CD4-positive, alpha-beta memory T cell (primary cell): Measurements from ENCODE around the gene GRID2. TPM values are rescaled to one million over a fixed set of nuclear protein-coding genes. Genes with fewer than 3 reads are reported as not detected.

Source experiments
- CTCF ChIA-PET: fragments of 350-600 bp; sonication (Branson Sonifier 250); formaldehyde crosslinking; loops from one replicate; lab custom pipeline; 2021; ENCODE audit warnings: inconsistent platforms; ENCODE audit not compliant: partially characterized antibody; lab: Charles Lee
- POLR2A ChIA-PET: fragments of 350-600 bp; sonication (Branson Sonifier 250); formaldehyde crosslinking; loops from one replicate; lab custom pipeline; 2021; ENCODE audit not compliant: partially characterized antibody; lab: Charles Lee
- DNase-seq, 5 donors: peaks; one replicate each; pipeline versions ENCODE4 v3.0.0 to v3.0.0-alpha.2; 2020 to 2022; ENCODE audit warnings: mixed read lengths in 1 of 5
- H3K27ac ChIP-seq: one replicate; pipeline ENCODE4 v1.7.0; 2013; ENCODE audit warnings: low read depth, low read length
- H3K27me3 ChIP-seq: 2 replicates; pipeline ENCODE4 v1.7.0; 2013; ENCODE audit warnings: mild to moderate bottlenecking, low read length, moderate library complexity; ENCODE audit not compliant: insufficient read depth
- H3K36me3 ChIP-seq: 2 replicates; pipeline ENCODE4 v1.7.0; 2013; ENCODE audit warnings: mild to moderate bottlenecking, low read length, moderate library complexity; ENCODE audit not compliant: insufficient read depth
- H3K4me1 ChIP-seq: 2 replicates; pipeline ENCODE4 v1.7.0; 2013; ENCODE audit warnings: mild to moderate bottlenecking, low read length, moderate library complexity; ENCODE audit not compliant: insufficient read depth
- H3K4me3 ChIP-seq, 2 donors: one replicate each; pipeline ENCODE4 v1.7.0; 2013; ENCODE audit warnings: low read length in 2 of 2, mild to moderate bottlenecking in 1 of 2
- H3K9me3 ChIP-seq, 2 donors: one replicate each; pipeline ENCODE4 v1.7.0; 2013; ENCODE audit warnings: low read length in 2 of 2, control low read depth in 1 of 2; ENCODE audit not compliant: control insufficient read depth in 1 of 2
- H3K27ac Mint-ChIP-seq, 7 donors: one replicate each; pipeline ENCODE4 v1.8.0; 2020 to 2021; ENCODE audit warnings: mixed read lengths in 7 of 7, mild to moderate bottlenecking in 6 of 7, inconsistent platforms in 3 of 7, moderate library complexity in 3 of 7
- H3K27me3 Mint-ChIP-seq, 2 donors: one replicate each; pipeline ENCODE4 v1.8.0; 2020 to 2021; ENCODE audit warnings: mixed read lengths in 2 of 2
- H3K36me3 Mint-ChIP-seq, 2 donors: one replicate each; pipeline ENCODE4 v1.8.0; 2020 to 2021; ENCODE audit warnings: mixed read lengths in 2 of 2, inconsistent platforms in 1 of 2, mild to moderate bottlenecking in 1 of 2
- H3K4me1 Mint-ChIP-seq, 4 donors: one replicate each; pipeline ENCODE4 v1.8.0; 2020 to 2021; ENCODE audit warnings: mixed read lengths in 4 of 4, mild to moderate bottlenecking in 1 of 4
- H3K4me3 Mint-ChIP-seq, 8 donors: one replicate each; pipeline ENCODE4 v1.8.0; 2020 to 2021; ENCODE audit warnings: mixed read lengths in 8 of 8, mild to moderate bottlenecking in 7 of 8, moderate library complexity in 6 of 8, inconsistent platforms in 3 of 8
- H3K9me3 Mint-ChIP-seq, 8 donors: one replicate each; pipeline ENCODE4 v1.8.0; 2020 to 2021; ENCODE audit warnings: mixed read lengths in 8 of 8, mild to moderate bottlenecking in 5 of 8, inconsistent platforms in 3 of 8, moderate library complexity in 1 of 8
- intact Hi-C: fragments of 100-400 bp; cut with micrococcal nuclease; formaldehyde crosslinking; loops from one replicate; pipeline ENCODE4 v1.15.1; 2023
- polyA plus RNA-seq, 2 donors: library from polyadenylated mRNA; unstranded; fragments of 300-500 nt; fragmentation: Illumina TruSeq; gene quantifications; one replicate each; pipeline ENCODE4 v1.2.3, GENCODE V29; 2021
- total RNA-seq, 2 experiments: library from RNA; stranded (reverse); gene quantifications; one replicate each; pipeline ENCODE4 v1.2.3, GENCODE V29; 2021

Gene GRID2
- total and polyA plus RNA-seq, 4 experiments from 2014 or later: not detected

- Histone ChIP-seq H3K9me3 (no peaks in the 10 kb centered on the region), H3K27ac (no peak overlapping the region), H3K4me1 (no peaks in the 10 kb centered on the region), H3K27me3 (no peaks in the 10 kb centered on the region), H3K4me3 (no peak overlapping the region), H3K36me3 (no peaks in the 10 kb centered on the region)
- Mint-ChIP-seq H3K27me3 (no peaks in the 10 kb centered on the region), H3K4me3 (no peak overlapping the region), H3K9me3 (peaks cover 0 to 7% (median 2%) of the 10 kb centered on the region in 8 donors), H3K4me1 (no peaks in the 10 kb centered on the region), H3K27ac (no peak overlapping the region), H3K36me3 (no peaks in the 10 kb centered on the region)
- intact Hi-C loops: no loop called here
- CTCF ChIA-PET: no interaction called here
- no peak for DNase-seq
- POLR2A ChIA-PET: no interaction called here
Observed at GRCh38 chr4:93633721-93634120, 1330.0 kb downstream of the GRID2 start.

GRCh38 chr4:93635943-93636342 lies 1332.2 kb downstream of the GRID2 start:
- no peaks in the 10 kb centered on the region for H3K36me3 Mint-ChIP-seq
- Histone ChIP-seq H3K9me3 (no peaks in the 10 kb centered on the region), H3K27me3 (no peaks in the 10 kb centered on the region), H3K4me1 (no peaks in the 10 kb centered on the region), H3K4me3 (no peak overlapping the region), H3K27ac (no peak overlapping the region), H3K36me3 (no peaks in the 10 kb centered on the region)
- H3K9me3 Mint-ChIP-seq: peaks cover 0 to 4% (median 2%) of the 10 kb centered on the region in 8 donors
- POLR2A ChIA-PET: no interaction called here
- no peak for DNase-seq
- no peak overlapping the region for H3K4me3 Mint-ChIP-seq
- intact Hi-C loops: no loop called here
- H3K4me1 Mint-ChIP-seq: no peaks in the 10 kb centered on the region
- no peaks in the 10 kb centered on the region for H3K27me3 Mint-ChIP-seq
- CTCF ChIA-PET: no interaction called here
- no peak overlapping the region for H3K27ac Mint-ChIP-seq

- no peaks in the 10 kb centered on the region for H3K9me3 ChIP-seq
- Mint-ChIP-seq H3K27ac (no peak overlapping the region), H3K27me3 (no peaks in the 10 kb centered on the region), H3K36me3 (no peaks in the 10 kb centered on the region), H3K4me1 (no peaks in the 10 kb centered on the region), H3K4me3 (no peak overlapping the region), H3K9me3 (peaks cover 0 to 6% (median 0%) of the 10 kb centered on the region in 8 donors)
- no peak overlapping the region for H3K4me3 ChIP-seq
- H3K27me3 ChIP-seq: no peaks in the 10 kb centered on the region
- no peaks in the 10 kb centered on the region for H3K36me3 ChIP-seq
- H3K4me1 ChIP-seq: no peaks in the 10 kb centered on the region
- ChIA-PET CTCF (no interaction called here), POLR2A (no interaction called here)
- intact Hi-C loops: no loop called here
- DNase-seq: no peak
- no peak overlapping the region for H3K27ac ChIP-seq
Observed at GRCh38 chr4:93645120-93645519, 1341.4 kb downstream of the GRID2 start.

- CTCF ChIA-PET: no interaction called here
- no peak for DNase-seq
- Histone ChIP-seq H3K27me3 (no peaks in the 10 kb centered on the region), H3K9me3 (no peaks in the 10 kb centered on the region), H3K4me1 (no peaks in the 10 kb centered on the region), H3K36me3 (no peaks in the 10 kb centered on the region), H3K27ac (no peak overlapping the region), H3K4me3 (no peak overlapping the region)
- Mint-ChIP-seq H3K27ac (no peak overlapping the region), H3K36me3 (no peaks in the 10 kb centered on the region), H3K27me3 (no peaks in the 10 kb centered on the region), H3K9me3 (peaks cover 0 to 6% (median 0%) of the 10 kb centered on the region in 8 donors), H3K4me1 (no peaks in the 10 kb centered on the region), H3K4me3 (no peak overlapping the region)
- intact Hi-C loops: no loop called here
- POLR2A ChIA-PET: no interaction called here
Observed at GRCh38 chr4:93646233-93646930, 1342.6 kb downstream of the GRID2 start.

GRCh38 chr4:93648258-93648657 lies 1344.5 kb downstream of the GRID2 start:
- peaks cover 0 to 6% (median 0%) of the 10 kb centered on the region in 8 donors for H3K9me3 Mint-ChIP-seq
- ChIA-PET CTCF (no interaction called here), POLR2A (no interaction called here)
- no peak for DNase-seq
- H3K4me3 ChIP-seq: no peak overlapping the region
- H3K4me3 Mint-ChIP-seq: no peak overlapping the region
- no peaks in the 10 kb centered on the region for H3K36me3 Mint-ChIP-seq
- H3K27me3 ChIP-seq: no peaks in the 10 kb centered on the region
- no peak overlapping the region for H3K27ac Mint-ChIP-seq
- no peaks in the 10 kb centered on the region for H3K27me3 Mint-ChIP-seq
- intact Hi-C loops: no loop called here
- H3K4me1 Mint-ChIP-seq: no peaks in the 10 kb centered on the region
- no peaks in the 10 kb centered on the region for H3K4me1 ChIP-seq
- H3K9me3 ChIP-seq: no peaks in the 10 kb centered on the region
- no peak overlapping the region for H3K27ac ChIP-seq
- H3K36me3 ChIP-seq: no peaks in the 10 kb centered on the region

- no peak overlapping the region for H3K4me3 Mint-ChIP-seq
- Histone ChIP-seq H3K27me3 (no peaks in the 10 kb centered on the region), H3K36me3 (no peaks in the 10 kb centered on the region), H3K4me3 (no peak overlapping the region), H3K9me3 (no peaks in the 10 kb centered on the region), H3K27ac (no peak overlapping the region), H3K4me1 (no peaks in the 10 kb centered on the region)
- DNase-seq: no peak
- peaks cover 0 to 3% (median 0%) of the 10 kb centered on the region in 8 donors for H3K9me3 Mint-ChIP-seq
- intact Hi-C loops: no loop called here
- ChIA-PET CTCF (no interaction called here), POLR2A (no interaction called here)
- H3K27ac Mint-ChIP-seq: no peak overlapping the region
- H3K27me3 Mint-ChIP-seq: no peaks in the 10 kb centered on the region
- no peaks in the 10 kb centered on the region for H3K4me1 Mint-ChIP-seq
- H3K36me3 Mint-ChIP-seq: no peaks in the 10 kb centered on the region
Observed at GRCh38 chr4:93649828-93650227, 1346.1 kb downstream of the GRID2 start.

- ChIA-PET POLR2A (no interaction called here), CTCF (no interaction called here)
- H3K9me3 Mint-ChIP-seq: peaks cover 0 to 3% (median 0%) of the 10 kb centered on the region in 8 donors
Observed at GRCh38 chr4:93654211-93654610, 1350.4 kb downstream of the GRID2 start.

More at GRCh38 chr4:93654211-93654610, 1350.4 kb downstream of the GRID2 start:
- intact Hi-C loops: no loop called here
- no peak for DNase-seq
- Mint-ChIP-seq H3K4me3 (no peak overlapping the region), H3K4me1 (no peaks in the 10 kb centered on the region), H3K27ac (no peak overlapping the region), H3K27me3 (no peaks in the 10 kb centered on the region), H3K36me3 (no peaks in the 10 kb centered on the region)
- Histone ChIP-seq H3K27ac (no peak overlapping the region), H3K27me3 (no peaks in the 10 kb centered on the region), H3K9me3 (no peaks in the 10 kb centered on the region), H3K4me3 (no peak overlapping the region), H3K4me1 (no peaks in the 10 kb centered on the region), H3K36me3 (no peaks in the 10 kb centered on the region)
